PFSK-1 (cell line): ENCODE measurements around the gene ZNF385C.

Source experiments
- FOXP2 ChIP-seq: optimal IDR thresholded peaks from 2 replicates; pipeline ENCODE3; 2011; ENCODE audit warnings: borderline replicate concordance, control low read depth, inconsistent platforms; ENCODE audit not compliant: insufficient read depth; ENCODE audit errors: extremely low read length, extremely low read depth
- POLR2AphosphoS5 ChIP-seq: IDR thresholded peaks from 2 replicates; pipeline ENCODE4 v1.6.1; 2012; ENCODE audit warnings: low read depth, mild to moderate bottlenecking, control low read depth, low read length, moderate library complexity
- REST ChIP-seq, 2 experiments: IDR thresholded peaks; 2 replicates each; pipeline versions ENCODE4 v1.6.1 to v1.8.0; 2011 to 2012; ENCODE audit warnings: low read depth in 2 of 2, low read length in 2 of 2, control low read depth in 1 of 2, inconsistent platforms in 1 of 2, mild to moderate bottlenecking in 1 of 2, moderate library complexity in 1 of 2; ENCODE audit not compliant: insufficient read depth in 1 of 2
- SIN3A ChIP-seq: IDR thresholded peaks from 2 replicates; pipeline ENCODE4 v1.6.1; 2012; ENCODE audit warnings: mild to moderate bottlenecking, low read length, moderate library complexity, borderline replicate concordance; ENCODE audit not compliant: insufficient read depth
- TAF1 ChIP-seq: IDR thresholded peaks from 2 replicates; pipeline ENCODE4 v1.6.1; 2012; ENCODE audit warnings: low read length, control low read depth, borderline replicate concordance; ENCODE audit not compliant: insufficient read depth

The ZNF385C gene

GRCh38 chr17:42127414-42127813 lies 29.1 kb upstream of the ZNF385C start:
- TF ChIP-seq POLR2AphosphoS5: no peak
- TF ChIP-seq TAF1: no peak
- TF ChIP-seq SIN3A: no peak
- no peak for TF ChIP-seq FOXP2
- no peak for TF ChIP-seq REST (IDR thresholded peaks at IDR 0.05; ENCODE audit: insufficient read depth in 1 of 2, low read depth in 2 of 2, low read length in 2 of 2)

- TF ChIP-seq TAF1 (no peak), POLR2AphosphoS5 (no peak), REST (IDR thresholded peaks at IDR 0.05; ENCODE audit: insufficient read depth in 1 of 2, low read depth in 2 of 2, low read length in 2 of 2) (no peak), SIN3A (no peak), FOXP2 (no peak)
Observed at GRCh38 chr17:42126836-42127235, 28.6 kb upstream of the ZNF385C start.

GRCh38 chr17:42125565-42125964 lies 27.3 kb upstream of the ZNF385C start:
- no peak for TF ChIP-seq FOXP2
- no peak for TF ChIP-seq REST (IDR thresholded peaks at IDR 0.05; ENCODE audit: insufficient read depth in 1 of 2, low read depth in 2 of 2, low read length in 2 of 2)
- no peak for TF ChIP-seq TAF1
- no peak for TF ChIP-seq POLR2AphosphoS5
- TF ChIP-seq SIN3A: no peak

GRCh38 chr17:42124256-42124655 lies 26.0 kb upstream of the ZNF385C start:
- TF ChIP-seq SIN3A: no peak
- no peak for TF ChIP-seq REST (IDR thresholded peaks at IDR 0.05; ENCODE audit: insufficient read depth in 1 of 2, low read depth in 2 of 2, low read length in 2 of 2)
- no peak for TF ChIP-seq FOXP2
- TF ChIP-seq TAF1: no peak
- TF ChIP-seq POLR2AphosphoS5: no peak
